A172 (cell line): ENCODE data around the gene ITGA11. TPM values are rescaled to one million over a fixed set of nuclear protein-coding genes. Genes with fewer than 3 reads are reported as not detected.
A peak's percentile ranks its signal among the peaks of the same experiment; 100 is the strongest.

Source experiments
- DNase-seq: peaks from one replicate; pipeline ENCODE4 v3.0.0-alpha.2; 2015; ENCODE audit warnings: low spot score
- total RNA-seq: library from RNA; depleted of rRNA; stranded (reverse); fragments of >200 nt; shearing (Covaris generic); gene quantifications from 2 replicates; pipeline ENCODE4 v1.2.3, GENCODE V29; 2014

ITGA11 gene
- total RNA-seq, 1 experiment from 2014 or later: 0.72 TPM

DNA sequence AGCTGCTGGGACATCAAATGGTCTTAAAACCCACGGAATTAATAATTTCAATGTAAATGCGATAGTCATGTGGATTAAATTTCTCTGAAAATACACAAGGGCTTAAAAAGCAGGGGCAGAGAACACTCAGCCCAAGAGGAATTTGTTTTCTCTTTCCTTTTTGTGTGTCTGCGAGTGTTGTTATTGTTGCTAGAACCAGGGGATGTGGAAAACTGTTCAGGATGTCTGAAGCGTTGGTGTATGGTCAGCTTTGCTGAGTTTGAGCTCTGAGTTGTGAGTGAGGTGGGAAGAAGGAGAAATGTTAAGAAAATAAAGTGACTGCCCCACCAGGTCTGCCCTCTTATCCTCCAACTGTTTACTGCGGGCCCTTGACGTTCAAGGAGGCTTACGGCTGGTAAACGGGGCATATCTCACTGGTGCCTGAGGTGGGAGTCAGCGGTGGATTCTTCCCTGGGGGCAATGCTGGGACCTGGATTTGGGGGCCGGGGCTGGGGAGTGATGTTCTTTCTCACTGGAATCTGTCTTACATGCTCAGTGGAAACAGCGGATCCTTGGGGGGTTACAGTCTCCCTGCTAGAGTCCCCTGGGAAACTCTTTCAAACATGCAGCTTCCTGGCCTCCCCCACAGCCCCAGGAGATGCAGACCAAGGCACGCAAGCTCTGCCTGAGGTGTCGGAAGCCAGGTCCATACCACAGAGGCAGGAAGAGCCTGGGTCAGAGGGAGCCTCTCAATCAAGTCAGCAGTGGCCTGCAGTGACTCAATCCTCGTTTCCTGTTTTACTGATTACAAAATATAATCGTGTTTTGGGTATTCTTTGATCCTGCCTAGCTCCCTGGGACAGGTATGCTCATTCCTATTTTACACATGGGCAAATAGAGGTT, 41.8 kb downstream of the ITGA11 start:
- peak; percentile 76 for DNase-seq

DNA sequence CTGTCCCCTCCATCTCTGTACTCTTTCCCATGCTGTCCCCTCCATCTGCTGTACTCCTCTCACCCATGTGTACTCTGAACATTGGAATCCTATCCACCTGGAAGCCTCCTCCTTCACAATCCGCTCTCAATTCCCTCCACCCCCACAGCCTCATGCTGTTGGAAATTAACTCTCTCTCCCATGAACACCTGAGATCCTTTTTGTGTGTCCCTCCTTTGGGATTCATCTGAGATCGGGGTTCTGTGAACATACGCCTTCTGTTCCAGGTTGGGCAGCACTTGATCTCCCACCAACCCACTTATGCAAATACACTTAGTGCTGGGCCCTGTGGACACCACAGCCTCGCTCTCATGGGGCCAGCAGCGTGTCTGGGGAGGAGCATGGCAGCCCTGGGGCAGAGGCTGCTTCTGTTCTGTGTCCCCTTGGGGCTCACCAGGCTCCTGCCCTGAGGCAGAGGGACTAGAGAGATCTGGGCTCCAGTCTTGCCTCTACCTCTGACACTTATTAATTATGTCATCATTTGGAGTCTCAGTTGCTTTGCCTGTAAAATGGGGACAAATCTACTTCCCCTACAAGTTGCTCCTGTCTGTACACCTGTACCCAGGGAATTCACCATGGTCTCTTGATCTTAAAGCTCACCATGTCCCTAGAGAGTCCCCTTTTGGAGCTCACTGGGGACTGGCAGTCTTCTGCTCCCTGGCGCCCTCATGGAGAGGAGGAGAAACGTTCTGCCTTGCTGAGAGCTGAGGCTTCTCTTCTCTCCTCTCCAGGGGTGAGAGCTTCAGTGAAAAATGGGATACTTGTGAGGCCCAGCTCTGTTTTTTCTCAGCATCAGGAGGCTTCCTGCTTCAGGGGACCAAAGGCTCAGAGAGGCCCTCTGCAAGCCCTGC, 42.7 kb downstream of the ITGA11 start:
- DNase-seq: no peak

DNA sequence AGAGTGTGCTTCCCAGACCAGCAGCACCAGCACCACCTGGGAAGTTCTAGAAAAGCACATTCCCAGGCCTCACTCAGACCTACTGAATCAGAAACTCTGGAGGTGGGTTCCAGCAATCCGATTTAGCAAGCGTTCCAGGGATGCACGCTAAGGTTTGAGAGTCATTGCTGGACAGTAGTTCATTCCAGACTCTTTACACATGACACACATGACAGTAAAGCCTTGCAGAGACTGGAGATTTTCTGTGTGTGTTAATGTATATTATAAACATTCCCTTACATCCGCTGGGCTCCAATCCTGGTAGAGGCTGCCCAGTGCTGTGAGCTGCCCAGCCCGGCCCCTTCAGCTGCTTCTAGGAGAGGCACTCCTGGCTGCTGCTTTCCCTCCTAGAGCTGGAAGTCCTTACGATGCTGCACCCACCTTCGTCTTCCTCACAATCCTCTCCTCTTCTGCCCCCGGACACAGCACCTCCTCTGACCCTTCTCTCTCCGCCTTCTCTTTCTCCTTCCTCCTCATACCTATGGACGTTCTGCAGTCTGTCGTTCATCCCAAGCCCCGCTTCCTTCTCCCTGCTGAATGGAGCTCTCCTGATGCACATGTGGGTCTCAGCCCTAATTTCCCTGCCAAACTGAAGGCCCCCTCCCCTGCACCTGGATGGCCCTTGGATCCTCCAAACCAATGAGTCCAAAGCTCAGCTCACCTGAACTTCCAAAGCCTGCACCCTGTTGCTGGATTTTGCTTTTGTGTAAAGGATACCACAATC, 44.4 kb downstream of the ITGA11 start:
- no peak for DNase-seq

DNA sequence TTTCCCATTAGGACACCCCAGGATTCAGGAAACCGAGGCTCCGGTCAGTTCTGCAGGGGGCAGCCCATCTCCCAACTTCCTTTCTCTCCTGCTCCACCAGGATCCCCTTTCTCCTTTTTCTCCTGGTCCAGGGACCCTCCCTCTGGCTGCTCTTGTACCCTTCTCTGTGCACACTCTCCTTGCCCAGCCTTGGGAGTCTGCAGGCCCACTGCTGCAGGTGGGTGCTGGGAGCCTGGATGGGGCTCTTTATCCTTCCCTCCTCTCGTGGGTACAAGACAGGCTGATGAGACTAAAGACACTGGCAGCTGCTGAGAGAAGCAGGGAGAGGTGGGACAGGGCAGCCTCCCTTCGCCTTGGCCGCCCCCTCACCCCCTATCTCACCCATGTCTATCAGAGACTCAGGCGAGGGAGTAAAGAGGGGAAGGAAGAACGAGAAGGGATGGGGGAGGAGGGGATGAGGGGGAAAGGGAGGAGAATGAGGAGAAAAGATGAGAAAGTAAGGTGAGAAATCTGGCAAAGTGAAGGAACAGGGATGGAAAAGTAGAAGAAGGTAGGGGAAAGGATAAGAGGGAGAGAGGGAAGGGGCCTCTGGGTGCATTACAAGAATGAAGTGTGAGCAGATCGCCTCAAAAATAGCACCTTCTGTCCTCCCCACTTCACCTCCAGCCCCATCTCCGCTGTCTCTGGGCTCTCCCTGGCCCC, 45.2 kb downstream of the ITGA11 start:
- no peak for DNase-seq

DNA sequence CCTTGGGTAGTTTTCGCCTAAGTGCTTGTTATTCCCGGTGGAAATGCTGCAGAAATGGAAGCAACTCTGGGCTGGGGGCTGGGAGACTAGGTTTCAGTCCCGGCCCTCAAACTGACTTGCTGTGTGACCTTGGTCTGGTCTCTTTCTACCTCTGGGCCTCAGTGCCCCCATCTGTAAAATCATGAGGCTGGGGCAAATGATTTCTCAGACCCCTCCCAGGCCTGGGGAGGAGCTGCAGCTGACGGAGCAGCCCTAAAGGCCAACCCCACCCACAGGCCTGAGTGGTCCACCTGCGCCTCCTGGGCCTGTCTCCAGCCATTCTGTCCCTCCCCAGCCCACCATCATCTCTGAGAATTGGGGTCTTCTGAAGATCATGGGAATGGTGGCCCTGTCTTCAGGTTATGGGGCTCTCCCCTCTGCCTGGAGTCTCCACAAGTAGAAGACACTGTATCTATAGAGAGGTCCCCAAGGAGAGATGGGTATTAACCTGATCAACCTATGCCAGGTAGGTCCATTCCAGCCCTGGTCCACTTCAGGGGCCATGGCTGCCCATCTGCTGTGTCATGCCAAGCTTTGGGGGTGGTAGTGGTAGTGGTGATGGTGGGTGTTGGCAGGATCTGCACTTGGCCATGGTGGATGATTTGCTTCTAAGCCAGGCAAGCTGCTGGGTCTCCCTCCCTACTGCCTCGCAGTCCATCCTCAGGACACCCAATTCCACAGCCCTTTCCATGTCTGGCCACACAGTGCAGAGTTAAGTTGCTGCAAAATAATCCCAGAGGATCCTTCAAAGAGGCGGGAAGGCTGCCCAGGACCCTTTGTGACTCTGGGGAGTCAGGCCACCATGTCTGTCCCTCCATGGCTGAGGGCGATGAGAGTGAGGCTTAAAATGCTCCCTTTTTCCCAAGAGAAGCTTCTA, 46.0 kb downstream of the ITGA11 start:
- no peak for DNase-seq

DNA sequence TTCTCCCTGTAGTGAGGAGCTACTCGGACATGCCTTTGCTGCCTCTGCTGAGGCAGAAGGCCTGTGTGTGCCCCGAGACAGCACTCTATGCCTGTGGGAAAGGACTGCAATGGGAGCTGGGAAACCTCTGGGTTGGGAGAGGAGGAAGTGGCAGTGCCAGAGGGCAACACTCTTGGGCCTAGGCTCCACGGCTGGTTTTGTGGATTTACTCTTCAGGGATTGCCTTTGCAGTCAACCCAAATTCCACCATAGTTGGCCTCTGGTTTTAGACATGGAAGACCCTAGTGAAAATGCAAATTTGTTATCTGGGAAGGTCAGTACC, 46.8 kb downstream of the ITGA11 start:
- DNase-seq: no peak

DNA sequence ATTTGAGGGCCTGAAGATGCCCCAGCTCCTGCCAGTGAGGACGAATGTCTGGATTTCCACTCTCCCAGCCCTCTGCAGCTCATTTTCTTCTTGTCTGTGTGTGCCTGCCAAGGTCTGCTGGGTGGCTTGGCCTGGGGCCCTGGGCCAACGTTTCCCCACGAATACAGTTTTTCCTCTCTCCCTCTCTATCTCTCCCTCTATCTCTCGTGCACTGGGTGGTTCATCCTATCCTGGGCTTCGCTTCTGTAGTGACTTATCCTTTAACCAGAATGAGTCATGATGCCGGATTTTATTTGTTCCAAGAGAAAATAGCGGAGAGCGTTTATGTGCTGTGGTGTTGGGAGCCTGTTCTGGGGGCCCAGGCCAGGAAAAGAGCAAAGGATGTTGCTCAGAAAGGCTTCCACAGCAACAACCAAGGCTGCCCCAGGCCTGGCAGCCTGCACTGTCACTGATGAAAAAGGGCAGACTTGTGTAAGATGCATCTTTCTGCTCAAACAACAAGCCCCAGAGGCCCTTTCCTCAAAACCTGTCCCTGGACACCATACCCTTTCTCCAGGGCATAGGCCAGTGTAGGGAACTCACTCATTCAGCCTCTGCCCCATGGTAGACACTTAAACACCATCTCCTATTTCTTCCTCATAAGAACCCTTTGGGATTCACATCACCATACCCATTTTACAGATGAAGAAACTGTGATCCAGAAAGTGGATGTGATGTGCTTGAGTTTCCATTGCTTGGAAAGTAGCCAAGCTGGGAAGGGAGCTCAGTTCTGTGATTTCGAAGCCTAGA, 47.3 kb downstream of the ITGA11 start:
- DNase-seq: peak; percentile 91

DNA sequence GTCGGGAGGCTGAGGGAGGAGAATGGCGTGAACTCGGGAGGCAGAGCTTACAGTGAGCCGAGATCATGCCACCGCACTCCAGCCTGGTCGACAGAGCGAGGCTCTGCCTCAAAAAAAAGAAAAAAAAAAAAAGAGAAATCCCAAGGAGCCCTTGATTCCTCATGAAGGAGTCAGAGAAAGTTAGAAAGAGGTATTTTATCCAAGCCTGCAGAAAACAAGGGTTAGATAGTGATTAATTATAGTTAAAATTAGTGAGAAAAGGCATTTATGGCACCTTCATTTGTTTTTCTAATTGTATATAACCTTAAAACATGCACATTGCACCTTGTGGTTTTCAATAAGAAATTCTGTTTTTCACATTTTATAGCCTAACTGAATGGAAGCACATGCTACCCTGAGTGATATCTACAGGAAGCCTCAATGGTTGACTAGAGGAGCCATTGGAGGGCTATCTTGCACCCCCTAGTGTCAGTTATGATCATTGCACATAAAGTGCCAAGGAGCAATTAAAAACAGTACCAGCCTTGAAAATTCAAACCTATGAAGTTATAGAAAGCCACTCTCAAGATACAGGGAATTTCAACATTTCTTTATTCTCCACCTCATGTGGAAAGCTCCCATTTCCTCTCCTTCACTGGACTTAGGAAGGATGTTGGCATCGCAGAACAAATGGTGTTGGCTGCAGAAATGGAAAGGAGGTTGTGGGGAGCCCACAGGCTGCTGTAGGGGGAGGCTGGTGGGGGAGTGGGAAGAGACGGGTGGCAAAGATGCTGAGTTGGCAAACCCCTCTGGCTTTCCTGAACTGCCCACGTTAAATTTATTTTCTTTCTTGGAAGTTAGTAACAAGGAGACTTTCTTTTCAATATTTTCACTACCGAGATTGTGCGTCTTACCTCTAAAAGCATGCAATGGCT, 48.5 kb downstream of the ITGA11 start:
- peak; percentile 57 for DNase-seq

DNA sequence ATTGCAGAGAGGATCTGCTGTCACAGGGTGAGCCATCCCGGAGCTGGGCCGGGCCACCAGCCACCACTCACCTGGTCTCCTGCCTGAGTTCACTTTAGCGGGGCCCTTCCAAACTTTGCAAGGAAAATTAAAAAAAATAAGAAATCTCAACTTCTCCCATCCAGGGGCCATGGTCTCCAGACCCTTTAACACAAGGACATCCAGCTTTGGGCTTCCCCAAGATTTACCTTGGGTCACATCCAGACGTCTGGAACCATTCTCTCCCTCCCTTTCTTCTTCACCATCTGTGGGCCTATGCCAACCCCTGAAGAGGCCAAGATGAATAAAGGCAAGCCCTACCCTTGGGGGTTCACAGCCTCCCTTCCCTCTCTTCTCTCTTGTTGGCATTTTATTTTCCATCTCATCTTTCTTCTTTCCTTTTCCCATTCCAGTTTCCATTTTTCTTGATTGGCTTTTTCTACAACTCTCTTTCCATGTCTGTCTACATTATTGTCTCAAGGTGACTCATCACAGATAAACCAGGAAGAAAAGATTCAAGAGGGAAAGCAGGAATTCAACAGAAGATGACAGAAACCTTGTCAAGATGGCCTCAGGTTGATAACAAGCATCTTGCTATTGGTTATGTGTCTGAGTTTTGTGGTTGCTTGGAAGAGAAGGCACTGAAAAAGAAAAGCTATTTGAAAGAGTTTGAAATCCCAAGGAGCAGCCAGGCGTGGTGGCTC, 49.5 kb downstream of the ITGA11 start:
- DNase-seq: no peak

DNA sequence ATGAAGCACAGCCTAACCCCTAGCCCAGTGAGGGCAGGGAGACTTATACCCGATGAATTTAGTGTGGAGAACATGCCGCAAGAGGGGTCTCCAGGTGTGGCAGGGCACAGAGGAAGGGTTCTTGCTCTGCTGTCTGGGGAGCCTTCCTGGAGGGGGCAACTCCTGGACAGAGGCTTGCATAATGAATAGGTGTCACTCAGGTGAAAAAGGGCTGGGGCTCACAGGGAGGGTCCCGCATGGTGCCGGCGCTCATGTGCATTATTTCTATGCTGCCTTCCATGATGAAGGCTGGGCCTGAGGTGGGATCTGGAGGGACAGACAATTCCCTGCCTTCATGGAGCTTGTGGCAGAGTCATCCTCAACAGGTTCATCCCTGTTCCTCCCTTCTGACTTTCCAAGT, 51.5 kb downstream of the ITGA11 start:
- DNase-seq: no peak

DNA sequence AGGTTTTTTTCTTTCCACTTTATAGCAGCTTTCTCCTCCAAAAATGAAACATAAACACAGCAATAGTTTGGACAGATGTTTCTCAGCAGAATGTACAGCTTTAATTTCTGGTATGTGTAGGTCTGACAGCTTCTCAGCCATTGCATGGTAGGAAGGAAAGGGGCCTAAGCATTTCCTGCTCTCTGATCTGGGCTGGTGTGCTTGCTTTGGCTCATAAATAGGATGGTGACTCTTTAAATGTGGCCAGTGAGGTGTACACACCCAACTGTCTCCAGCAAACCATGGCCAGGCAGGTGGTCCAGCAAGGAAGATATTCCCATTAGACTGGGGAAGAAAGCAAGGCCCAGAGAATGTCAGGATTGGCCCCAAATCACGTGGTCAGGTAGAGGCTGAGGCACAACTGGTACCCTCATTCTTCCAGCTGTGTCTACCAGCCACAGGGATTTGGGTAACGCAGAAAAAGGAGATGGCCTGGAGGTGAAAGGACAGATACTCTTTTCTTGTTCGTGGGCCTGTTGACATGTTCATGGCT, 52.1 kb downstream of the ITGA11 start:
- DNase-seq: no peak

DNA sequence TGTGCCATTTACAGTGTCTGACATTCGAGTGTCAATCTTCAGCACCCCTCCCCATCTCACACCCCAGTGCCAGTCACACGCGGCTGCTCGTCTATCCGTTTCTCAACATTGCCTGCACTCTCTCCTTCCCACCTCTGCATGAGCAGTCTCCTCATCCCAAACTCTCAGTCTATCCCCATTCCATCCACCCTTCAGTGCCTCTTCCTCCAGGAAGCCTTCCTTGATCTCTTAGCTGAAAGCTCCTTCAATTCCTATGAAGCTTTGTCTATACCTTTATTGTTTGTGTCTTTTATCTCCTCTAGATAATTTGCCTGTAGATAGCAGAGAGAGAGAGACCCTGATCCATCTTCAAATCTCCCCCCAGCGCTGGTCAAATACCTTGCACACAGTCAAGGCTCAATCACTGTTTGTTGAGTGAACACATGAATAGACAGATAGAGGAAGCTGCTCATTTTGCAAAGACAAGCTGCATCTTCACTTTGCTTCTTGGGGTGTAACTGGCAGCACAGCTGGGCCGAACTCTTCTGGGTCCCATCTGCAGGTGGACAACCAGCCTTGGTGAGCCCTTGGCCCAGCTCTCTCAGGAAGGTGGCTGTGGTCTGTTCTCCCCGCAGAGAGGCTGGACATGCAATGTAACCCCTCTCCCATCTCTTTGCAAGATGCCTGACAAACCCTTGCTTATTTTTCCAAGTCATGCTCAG, 52.8 kb downstream of the ITGA11 start:
- DNase-seq: no peak

DNA sequence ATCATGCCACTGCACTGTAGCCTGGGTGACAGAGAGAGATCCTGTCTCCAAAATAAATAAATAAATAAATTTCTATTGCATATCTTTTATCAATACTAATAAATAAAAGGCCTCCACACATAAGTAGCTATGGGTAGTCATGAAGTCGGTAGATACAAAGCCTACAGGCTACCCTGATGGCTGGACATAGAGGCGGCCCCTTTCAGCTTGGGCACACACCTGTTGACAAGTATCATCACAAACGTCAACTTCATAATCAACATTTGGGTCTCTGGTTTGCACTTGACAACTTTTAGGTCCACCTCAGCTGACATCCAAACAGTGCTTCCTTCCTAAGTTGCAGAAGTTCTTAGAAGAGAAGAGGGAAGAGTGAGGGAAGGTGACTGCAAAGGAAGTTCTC, 53.4 kb downstream of the ITGA11 start:
- DNase-seq: no peak

DNA sequence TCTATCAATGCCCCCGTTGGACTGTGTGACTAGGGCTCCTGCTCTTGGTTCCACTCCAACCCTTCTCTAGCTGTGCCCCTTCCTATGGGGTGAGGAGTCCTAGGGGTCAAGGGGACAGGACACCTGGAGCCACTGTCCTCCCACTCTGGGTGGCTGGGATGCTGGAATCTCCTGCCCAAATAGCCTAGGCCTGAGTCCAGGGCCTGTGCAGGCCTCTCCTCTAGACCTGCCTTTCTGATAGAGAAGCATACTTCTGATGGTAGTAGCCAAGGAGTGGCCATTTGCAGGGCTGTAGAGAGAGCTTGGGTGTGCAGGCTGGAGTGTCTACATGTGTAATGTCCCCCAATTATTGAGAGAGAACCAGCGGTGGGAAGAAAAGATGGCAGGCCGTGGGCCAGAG, 54.2 kb downstream of the ITGA11 start:
- no peak for DNase-seq

DNA sequence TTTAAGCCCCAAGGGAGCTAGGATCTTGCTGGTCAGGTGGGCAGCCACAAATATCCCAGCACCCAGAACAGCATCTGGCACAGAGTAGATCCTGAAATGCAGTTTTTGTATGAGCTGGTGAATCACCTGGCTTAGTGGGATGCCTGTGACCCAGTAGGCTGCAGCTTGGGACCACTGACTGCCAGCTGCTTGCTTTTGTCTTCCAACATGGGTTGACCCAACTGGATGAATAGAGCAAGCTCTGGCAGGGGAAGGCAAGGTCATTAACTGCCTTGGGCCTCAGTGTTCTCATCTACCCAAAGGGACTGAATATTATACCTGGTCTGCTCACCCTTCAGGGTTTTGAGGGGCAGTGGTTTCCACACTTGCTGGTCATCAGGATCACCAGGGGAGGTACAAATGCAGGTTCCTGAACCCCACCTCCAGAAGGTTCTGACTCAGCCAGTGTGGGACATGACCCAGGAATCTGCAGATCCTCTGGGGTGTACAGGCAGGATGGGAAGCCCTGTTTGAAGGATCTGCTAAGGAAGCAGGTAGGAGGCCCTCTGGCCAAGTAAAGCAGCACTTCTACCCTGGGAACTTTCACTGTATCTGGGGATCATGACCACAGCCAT, 55.4 kb downstream of the ITGA11 start:
- no peak for DNase-seq

DNA sequence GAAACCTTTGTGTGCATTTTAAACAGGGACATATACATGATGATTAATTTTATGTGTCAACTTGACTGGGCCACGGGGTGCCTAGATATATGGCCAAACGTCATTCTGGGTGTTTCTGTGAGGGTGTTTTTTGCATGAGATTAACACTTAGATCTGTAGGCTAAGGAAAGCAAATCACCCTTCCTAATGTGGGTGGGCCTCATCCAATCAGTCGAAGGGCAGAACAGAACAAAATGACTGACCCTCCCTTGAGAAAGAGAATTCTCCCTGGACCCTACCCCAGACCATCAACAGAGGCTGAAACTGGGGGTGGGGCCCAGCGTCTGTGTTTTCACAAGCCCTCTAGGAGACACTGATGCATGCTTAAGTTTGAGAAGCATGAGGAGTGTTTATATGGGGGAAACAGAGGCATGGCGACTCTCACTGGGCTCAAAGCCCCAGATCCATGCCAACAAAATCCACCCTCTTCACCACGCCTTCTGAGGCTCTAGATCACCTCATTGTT, 56.2 kb downstream of the ITGA11 start:
- no peak for DNase-seq
